PFSK-1 (cell line): ENCODE measurements around the gene NCAPD2.

Source experiments
- FOXP2 ChIP-seq: optimal IDR thresholded peaks from 2 replicates; pipeline ENCODE3; 2011; ENCODE audit warnings: borderline replicate concordance, control low read depth, inconsistent platforms; ENCODE audit not compliant: insufficient read depth; ENCODE audit errors: extremely low read length, extremely low read depth
- POLR2AphosphoS5 ChIP-seq: IDR thresholded peaks from 2 replicates; pipeline ENCODE4 v1.6.1; 2012; ENCODE audit warnings: low read depth, mild to moderate bottlenecking, control low read depth, low read length, moderate library complexity
- SIN3A ChIP-seq: IDR thresholded peaks from 2 replicates; pipeline ENCODE4 v1.6.1; 2012; ENCODE audit warnings: mild to moderate bottlenecking, low read length, moderate library complexity, borderline replicate concordance; ENCODE audit not compliant: insufficient read depth
- TAF1 ChIP-seq: IDR thresholded peaks from 2 replicates; pipeline ENCODE4 v1.6.1; 2012; ENCODE audit warnings: low read length, control low read depth, borderline replicate concordance; ENCODE audit not compliant: insufficient read depth
- TF ChIP-seq, protein P1 (sequence below), 2 experiments: IDR thresholded peaks; 2 replicates each; pipeline versions ENCODE4 v1.6.1 to v1.8.0; 2011 to 2012; ENCODE audit warnings: low read depth in 2 of 2, low read length in 2 of 2, control low read depth in 1 of 2, inconsistent platforms in 1 of 2, mild to moderate bottlenecking in 1 of 2, moderate library complexity in 1 of 2; ENCODE audit not compliant: insufficient read depth in 1 of 2

The NCAPD2 gene

GRCh38 chr12:6540181-6540877 is 46.4 kb downstream of the NCAPD2 start:
- TF ChIP-seq FOXP2: no peak
- TF ChIP-seq POLR2AphosphoS5: no peak
- no peak for TF ChIP-seq SIN3A
- TF ChIP-seq, protein P1, sequence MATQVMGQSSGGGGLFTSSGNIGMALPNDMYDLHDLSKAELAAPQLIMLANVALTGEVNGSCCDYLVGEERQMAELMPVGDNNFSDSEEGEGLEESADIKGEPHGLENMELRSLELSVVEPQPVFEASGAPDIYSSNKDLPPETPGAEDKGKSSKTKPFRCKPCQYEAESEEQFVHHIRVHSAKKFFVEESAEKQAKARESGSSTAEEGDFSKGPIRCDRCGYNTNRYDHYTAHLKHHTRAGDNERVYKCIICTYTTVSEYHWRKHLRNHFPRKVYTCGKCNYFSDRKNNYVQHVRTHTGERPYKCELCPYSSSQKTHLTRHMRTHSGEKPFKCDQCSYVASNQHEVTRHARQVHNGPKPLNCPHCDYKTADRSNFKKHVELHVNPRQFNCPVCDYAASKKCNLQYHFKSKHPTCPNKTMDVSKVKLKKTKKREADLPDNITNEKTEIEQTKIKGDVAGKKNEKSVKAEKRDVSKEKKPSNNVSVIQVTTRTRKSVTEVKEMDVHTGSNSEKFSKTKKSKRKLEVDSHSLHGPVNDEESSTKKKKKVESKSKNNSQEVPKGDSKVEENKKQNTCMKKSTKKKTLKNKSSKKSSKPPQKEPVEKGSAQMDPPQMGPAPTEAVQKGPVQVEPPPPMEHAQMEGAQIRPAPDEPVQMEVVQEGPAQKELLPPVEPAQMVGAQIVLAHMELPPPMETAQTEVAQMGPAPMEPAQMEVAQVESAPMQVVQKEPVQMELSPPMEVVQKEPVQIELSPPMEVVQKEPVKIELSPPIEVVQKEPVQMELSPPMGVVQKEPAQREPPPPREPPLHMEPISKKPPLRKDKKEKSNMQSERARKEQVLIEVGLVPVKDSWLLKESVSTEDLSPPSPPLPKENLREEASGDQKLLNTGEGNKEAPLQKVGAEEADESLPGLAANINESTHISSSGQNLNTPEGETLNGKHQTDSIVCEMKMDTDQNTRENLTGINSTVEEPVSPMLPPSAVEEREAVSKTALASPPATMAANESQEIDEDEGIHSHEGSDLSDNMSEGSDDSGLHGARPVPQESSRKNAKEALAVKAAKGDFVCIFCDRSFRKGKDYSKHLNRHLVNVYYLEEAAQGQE (IDR thresholded peaks at IDR 0.05; ENCODE audit: insufficient read depth in 1 of 2, low read depth in 2 of 2, low read length in 2 of 2): no peak
- TF ChIP-seq TAF1: no peak

DNA sequence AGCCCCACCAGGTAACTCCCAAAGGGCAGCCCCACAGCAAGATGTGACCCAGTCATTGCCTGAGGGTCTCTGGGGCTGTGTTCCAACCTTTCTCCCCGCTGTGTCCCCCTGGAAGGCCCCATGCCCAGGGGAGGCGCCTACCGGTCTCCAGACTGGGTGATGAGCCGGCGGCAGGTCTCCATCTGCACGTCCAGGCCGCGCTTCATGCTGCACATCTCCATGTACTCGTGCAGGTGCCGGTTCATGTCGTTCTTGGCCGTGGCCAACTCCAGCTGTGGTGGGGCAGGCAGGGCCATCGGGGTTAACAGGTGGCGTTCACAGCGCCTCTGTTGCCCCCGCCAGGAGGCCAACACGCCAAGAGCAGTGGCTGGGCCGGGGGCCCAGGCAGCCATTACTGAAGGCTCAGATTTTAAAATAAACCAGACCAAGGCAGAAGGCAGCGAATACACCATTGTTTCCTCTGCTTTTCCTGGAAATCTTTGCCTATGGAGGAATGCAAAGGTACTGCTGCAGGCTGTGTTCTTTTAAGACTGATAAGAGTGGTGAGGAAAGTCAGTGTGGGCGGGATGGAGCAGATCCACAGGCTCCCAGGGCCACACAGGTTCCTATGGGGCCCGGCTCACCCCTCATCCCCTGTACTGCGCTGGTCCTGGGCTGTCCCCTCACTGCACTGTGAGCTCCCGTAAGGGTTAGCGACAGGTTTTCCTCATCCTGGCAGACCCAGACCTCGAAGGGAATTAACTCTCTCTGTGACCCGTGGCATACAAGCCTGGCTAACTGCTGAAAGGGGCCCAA is 47.7 kb downstream of the NCAPD2 start:
- TF ChIP-seq, protein P1 (IDR thresholded peaks at IDR 0.05; ENCODE audit: insufficient read depth in 1 of 2, low read depth in 2 of 2, low read length in 2 of 2): no peak
- TF ChIP-seq SIN3A: no peak
- no peak for TF ChIP-seq POLR2AphosphoS5

DNA sequence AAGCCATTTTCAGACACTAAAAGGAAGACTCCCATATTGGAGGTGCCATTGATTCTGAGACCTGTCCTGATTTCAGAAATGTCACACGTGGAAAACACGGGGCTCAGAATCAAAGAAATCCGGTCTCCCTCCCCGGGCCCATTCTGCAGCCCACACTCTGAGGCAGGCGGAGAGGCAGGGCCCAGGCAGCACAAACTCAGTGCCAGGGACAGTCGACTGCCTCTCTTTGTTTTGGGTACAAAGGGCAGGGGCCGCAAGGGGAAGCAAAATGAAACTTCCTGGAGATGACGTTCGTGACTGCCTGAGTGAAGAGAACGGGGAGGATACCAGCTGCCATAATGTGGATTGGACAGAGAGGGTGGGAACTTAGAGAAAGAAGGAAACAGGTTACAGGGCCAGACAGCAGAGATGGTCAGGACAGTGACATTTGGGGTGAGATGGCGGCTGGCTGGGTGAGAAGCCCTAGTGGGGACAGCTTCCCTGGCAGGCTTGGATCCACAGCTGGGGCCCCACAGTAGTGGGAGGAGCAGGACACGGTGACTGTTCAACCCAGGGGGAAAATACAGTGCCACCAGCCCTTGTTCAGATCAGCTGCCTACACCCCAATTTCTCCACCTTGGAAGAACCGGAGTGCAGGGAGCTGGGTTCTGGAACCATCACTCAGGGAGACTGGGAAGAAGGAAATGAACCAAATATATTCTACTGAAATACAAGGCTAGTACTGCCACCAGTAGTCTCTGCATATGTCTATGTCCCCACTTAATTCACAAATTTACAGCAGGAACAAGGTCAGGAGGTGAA is 48.5 kb downstream of the NCAPD2 start:
- no peak for TF ChIP-seq SIN3A
- TF ChIP-seq, protein P1 (IDR thresholded peaks at IDR 0.05; ENCODE audit: insufficient read depth in 1 of 2, low read depth in 2 of 2, low read length in 2 of 2): no peak
- no peak for TF ChIP-seq POLR2AphosphoS5
- no peak for TF ChIP-seq TAF1
- no peak for TF ChIP-seq FOXP2

GRCh38 chr12:6546016-6546415 is 52.1 kb downstream of the NCAPD2 start:
- TF ChIP-seq POLR2AphosphoS5: no peak
- TF ChIP-seq TAF1: no peak
- TF ChIP-seq, protein P1 (IDR thresholded peaks at IDR 0.05; ENCODE audit: insufficient read depth in 1 of 2, low read depth in 2 of 2, low read length in 2 of 2): no peak
- TF ChIP-seq FOXP2: no peak
- TF ChIP-seq SIN3A: no peak
